AG10803 (cell line): Measurements from ENCODE around the gene AP5Z1.
A peak's percentile ranks its signal among the peaks of the same experiment; 100 is the strongest.

Experiments used
- DNase-seq: peaks from one replicate; pipeline ENCODE4 v3.0.0; 2010; ENCODE audit warnings: low read depth
- H3K4me3 ChIP-seq: 2 replicates; pipeline ENCODE4 v1.5.1; 2011; ENCODE audit warnings: mild to moderate bottlenecking, low read length, control low read depth
- TF ChIP-seq, protein P1 (sequence below): conservative IDR thresholded peaks from 2 replicates; pipeline ENCODE4 v1.5.1; 2011; ENCODE audit warnings: mild to moderate bottlenecking, low read length, control low read depth, inconsistent platforms

Gene AP5Z1

DNA sequence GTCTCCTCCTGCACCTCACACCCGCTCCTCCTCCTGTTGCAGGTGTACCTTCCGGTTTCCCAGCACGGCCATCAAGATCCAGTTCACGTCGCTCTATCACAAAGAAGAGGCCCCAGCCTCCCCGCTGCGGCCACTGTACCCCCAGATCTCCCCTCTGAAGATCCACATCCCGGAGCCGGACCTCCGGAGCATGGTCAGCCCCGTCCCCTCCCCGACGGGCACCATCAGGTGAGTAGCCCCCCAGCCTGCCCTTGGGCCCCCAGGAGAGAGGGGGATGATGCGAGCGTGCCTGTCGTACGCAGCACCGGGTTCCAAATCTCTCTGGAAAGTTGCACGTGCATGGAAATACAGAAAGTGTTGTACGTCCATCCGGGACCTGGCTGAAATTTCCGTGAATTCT lies 34.6 kb upstream of the AP5Z1 start:
- no peak for DNase-seq
- TF ChIP-seq, protein P1, sequence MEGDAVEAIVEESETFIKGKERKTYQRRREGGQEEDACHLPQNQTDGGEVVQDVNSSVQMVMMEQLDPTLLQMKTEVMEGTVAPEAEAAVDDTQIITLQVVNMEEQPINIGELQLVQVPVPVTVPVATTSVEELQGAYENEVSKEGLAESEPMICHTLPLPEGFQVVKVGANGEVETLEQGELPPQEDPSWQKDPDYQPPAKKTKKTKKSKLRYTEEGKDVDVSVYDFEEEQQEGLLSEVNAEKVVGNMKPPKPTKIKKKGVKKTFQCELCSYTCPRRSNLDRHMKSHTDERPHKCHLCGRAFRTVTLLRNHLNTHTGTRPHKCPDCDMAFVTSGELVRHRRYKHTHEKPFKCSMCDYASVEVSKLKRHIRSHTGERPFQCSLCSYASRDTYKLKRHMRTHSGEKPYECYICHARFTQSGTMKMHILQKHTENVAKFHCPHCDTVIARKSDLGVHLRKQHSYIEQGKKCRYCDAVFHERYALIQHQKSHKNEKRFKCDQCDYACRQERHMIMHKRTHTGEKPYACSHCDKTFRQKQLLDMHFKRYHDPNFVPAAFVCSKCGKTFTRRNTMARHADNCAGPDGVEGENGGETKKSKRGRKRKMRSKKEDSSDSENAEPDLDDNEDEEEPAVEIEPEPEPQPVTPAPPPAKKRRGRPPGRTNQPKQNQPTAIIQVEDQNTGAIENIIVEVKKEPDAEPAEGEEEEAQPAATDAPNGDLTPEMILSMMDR = no peak
- H3K4me3 ChIP-seq = no peak overlapping the region

DNA sequence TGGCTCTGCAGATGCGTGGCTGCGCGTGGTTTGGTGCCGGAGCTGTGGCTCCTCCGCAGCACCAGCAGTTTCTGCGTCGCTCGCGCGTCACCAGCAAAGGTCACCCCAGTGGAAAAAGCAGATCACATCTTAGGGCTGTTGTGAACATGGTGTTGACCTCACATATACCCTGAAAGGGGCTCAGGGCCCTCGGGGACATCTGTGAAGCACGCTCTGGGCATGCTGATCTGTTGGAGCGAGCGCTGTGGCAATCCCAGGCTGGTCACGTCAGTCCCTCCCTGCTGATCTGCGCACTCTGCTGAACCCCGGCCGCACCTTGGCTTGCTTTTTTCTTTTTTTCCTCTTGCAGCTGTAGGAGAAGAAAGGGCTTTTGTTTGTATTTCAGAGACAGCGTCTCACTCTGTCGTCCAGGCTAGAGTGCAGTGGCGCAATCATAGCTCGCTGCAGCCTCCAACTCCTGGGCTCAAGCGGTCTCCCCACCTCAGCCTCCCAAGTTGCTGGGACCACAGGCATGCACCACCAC lies 33.3 kb upstream of the AP5Z1 start:
- DNase-seq = no peak
- no peak overlapping the region for H3K4me3 ChIP-seq
- TF ChIP-seq, protein P1 = no peak

- TF ChIP-seq, protein P1 = no peak
- no peak overlapping the region for H3K4me3 ChIP-seq
- no peak for DNase-seq
Observed at GRCh38 chr7:4742852-4743251, 32.6 kb upstream of the AP5Z1 start.

DNA sequence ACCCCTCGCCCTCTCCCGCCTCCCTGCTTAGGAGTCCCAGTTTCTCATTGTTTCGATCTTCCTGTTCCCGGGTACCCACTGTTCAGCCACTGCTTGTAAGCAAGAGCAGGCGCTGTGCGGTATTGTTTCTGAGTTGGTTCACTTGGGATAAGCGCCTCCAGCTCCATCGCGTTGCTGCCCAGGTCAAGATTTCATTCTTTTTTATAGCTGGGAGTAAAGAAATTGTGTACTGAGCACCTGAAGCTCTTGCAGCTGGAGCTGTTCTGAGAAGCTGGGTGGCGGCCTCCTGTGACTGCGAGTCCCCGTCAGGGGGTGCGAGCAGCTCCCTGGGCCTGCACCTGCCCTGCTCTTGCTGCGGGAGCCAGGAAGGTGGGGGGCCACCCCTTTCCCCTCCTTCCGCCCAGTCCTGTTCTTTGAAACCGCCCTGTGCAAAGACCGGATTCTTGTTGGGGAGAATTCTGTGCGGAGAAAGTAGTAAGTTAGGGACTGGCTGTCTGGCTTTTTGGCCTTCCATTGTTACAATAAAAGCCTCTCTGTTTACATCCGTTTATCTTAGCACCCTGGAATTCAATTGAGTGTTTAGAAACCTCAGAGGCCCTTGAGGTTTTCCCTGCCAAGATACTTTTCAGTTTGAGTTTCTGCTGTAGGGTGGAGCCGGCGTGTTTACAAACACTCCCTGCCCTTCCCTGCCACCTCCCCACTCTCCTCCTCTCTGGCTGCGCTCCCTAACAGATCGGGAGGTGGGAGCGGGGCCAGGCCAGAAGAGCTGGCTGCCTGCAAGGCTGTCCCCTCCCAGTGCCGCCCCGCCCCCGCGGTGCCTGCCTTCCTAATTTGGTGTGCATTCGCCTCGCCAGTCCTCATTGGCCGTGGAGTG lies 30.8 kb upstream of the AP5Z1 start:
- TF ChIP-seq, protein P1 = 0 out of 2 replicates have a peak, but pooled peaks have one; percentile 4

DNA sequence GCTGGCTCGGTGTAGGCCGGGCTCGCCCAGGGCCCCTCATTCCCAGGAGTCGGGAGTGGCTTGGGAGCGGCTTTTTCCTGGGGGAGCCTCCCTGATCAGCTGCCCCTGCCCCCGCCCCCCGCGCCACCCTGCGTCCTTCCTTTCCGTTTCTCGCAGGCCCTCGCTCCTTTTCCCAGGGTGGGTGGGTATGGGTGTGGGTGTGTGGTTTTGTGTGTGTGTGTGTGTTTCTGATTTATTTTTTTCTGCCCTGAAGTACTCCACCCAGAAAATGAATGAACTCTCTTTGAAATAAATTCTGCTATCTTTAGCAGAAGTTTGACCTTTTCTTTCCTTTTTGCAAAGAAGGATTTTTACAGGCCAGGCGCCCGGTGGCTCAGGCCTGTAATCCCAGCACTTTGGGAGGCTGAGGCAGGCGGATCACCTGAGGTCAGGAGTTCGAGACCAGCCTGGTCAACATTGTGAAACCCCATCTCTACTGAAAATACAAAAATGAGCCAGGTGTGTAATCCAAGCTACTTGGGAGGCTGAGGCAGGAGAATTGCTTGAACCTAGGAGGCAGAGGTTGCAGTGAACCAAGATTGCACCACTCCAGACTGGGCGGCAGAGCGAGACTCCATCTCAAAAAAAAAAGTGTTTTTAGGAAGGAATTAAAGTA lies 30.0 kb upstream of the AP5Z1 start:
- peak overlapping the region; percentile 58 for H3K4me3 ChIP-seq
- TF ChIP-seq, protein P1 = no peak
- DNase-seq = no peak

More for the DNA sequence above, 30.8 kb upstream of the AP5Z1 start:
- peak; percentile 100 for DNase-seq
- H3K4me3 ChIP-seq = peak overlapping the region; percentile 35

GRCh38 chr7:4745971-4746919 lies 29.2 kb upstream of the AP5Z1 start:
- peak; percentile 77 for DNase-seq
- peak overlapping the region; percentile 58 for H3K4me3 ChIP-seq
- TF ChIP-seq, protein P1 = no peak
